Osteocyte (in vitro differentiated cells): ENCODE data around the gene NUDCD3. TPM values are rescaled to one million over a fixed set of nuclear protein-coding genes. Genes with fewer than 3 reads are reported as not detected.

ENCODE experiments used
- DNase-seq: peaks from one replicate; pipeline ENCODE4 v3.0.0; 2021; ENCODE audit warnings: mixed read lengths; ENCODE audit not compliant: unreplicated experiment; ENCODE audit errors: extremely low spot score
- H3K27ac Mint-ChIP-seq: one replicate; pipeline ENCODE4 v1.8.0; 2021; ENCODE audit warnings: mild to moderate bottlenecking, mixed read lengths; ENCODE audit not compliant: unreplicated experiment
- H3K27me3 Mint-ChIP-seq: one replicate; pipeline ENCODE4 v1.8.0; 2021; ENCODE audit warnings: mixed read lengths; ENCODE audit not compliant: unreplicated experiment
- H3K36me3 Mint-ChIP-seq: one replicate; pipeline ENCODE4 v1.8.0; 2021; ENCODE audit warnings: mixed read lengths; ENCODE audit not compliant: unreplicated experiment
- H3K4me1 Mint-ChIP-seq: one replicate; pipeline ENCODE4 v1.8.0; 2021; ENCODE audit warnings: mixed read lengths; ENCODE audit not compliant: unreplicated experiment
- H3K4me3 Mint-ChIP-seq: one replicate; pipeline ENCODE4 v1.8.0; 2021; ENCODE audit warnings: mild to moderate bottlenecking, moderate library complexity, mixed read lengths; ENCODE audit not compliant: unreplicated experiment
- H3K9me3 Mint-ChIP-seq: one replicate; pipeline ENCODE4 v1.8.0; 2021; ENCODE audit warnings: mixed read lengths; ENCODE audit not compliant: unreplicated experiment
- CTCF ChIP-seq: fragments of 200-600 bp; sonication (generic); IDR thresholded peaks from 2 replicates; pipeline ENCODE4 v1.5.0; 2021; ENCODE audit warnings: antibody characterized with exemption, mild to moderate bottlenecking, moderate library complexity
- total RNA-seq: library from RNA; stranded (reverse); gene quantifications from 2 replicates; pipeline ENCODE4 v1.2.1, GENCODE V29; 2021

NUDCD3 gene
- total RNA-seq, 1 donor from 2014 or later = 112 TPM

GRCh38 chr7:44338600-44338999, 151.9 kb downstream of the NUDCD3 start:
- no peak for DNase-seq
- no peak for TF ChIP-seq CTCF
- H3K27me3 Mint-ChIP-seq = peaks cover 42% of the 10 kb centered on the region
- H3K36me3 Mint-ChIP-seq = no peaks in the 10 kb centered on the region
- H3K4me3 Mint-ChIP-seq = no peak overlapping the region
- peaks cover 7% of the 10 kb centered on the region for H3K4me1 Mint-ChIP-seq
- H3K27ac Mint-ChIP-seq = no peak overlapping the region
- peaks cover 15% of the 10 kb centered on the region for H3K9me3 Mint-ChIP-seq

- H3K27me3 Mint-ChIP-seq = peaks cover 42% of the 10 kb centered on the region
- no peak overlapping the region for H3K27ac Mint-ChIP-seq
- DNase-seq = no peak
- TF ChIP-seq CTCF = no peak
- H3K9me3 Mint-ChIP-seq = peaks cover 15% of the 10 kb centered on the region
- no peak overlapping the region for H3K4me3 Mint-ChIP-seq
- peaks cover 14% of the 10 kb centered on the region for H3K4me1 Mint-ChIP-seq
- no peaks in the 10 kb centered on the region for H3K36me3 Mint-ChIP-seq
These were observed 154.0 kb downstream of the NUDCD3 start for GRCh38 chr7:44336491-44336890.

- Mint-ChIP-seq H3K27me3 (peaks cover 50% of the 10 kb centered on the region), H3K4me1 (peaks cover 14% of the 10 kb centered on the region), H3K9me3 (peaks cover 15% of the 10 kb centered on the region), H3K4me3 (no peak overlapping the region), H3K27ac (no peak overlapping the region), H3K36me3 (no peaks in the 10 kb centered on the region)
- no peak for DNase-seq
- no peak for TF ChIP-seq CTCF
These were observed 155.3 kb downstream of the NUDCD3 start for GRCh38 chr7:44335184-44335583.

- H3K4me3 Mint-ChIP-seq = no peak overlapping the region
- DNase-seq = no peak
- no peak for TF ChIP-seq CTCF
- peaks cover 14% of the 10 kb centered on the region for H3K4me1 Mint-ChIP-seq
- H3K36me3 Mint-ChIP-seq = no peaks in the 10 kb centered on the region
- peaks cover 47% of the 10 kb centered on the region for H3K27me3 Mint-ChIP-seq
- H3K27ac Mint-ChIP-seq = no peak overlapping the region
- peaks cover 15% of the 10 kb centered on the region for H3K9me3 Mint-ChIP-seq
These were observed 155.7 kb downstream of the NUDCD3 start for GRCh38 chr7:44334734-44335097.

- Mint-ChIP-seq H3K27ac (peak overlapping the region; percentile 64), H3K4me1 (peaks cover 14% of the 10 kb centered on the region), H3K4me3 (no peak overlapping the region), H3K9me3 (peaks cover 15% of the 10 kb centered on the region), H3K36me3 (no peaks in the 10 kb centered on the region), H3K27me3 (peaks cover 41% of the 10 kb centered on the region)
- no peak for TF ChIP-seq CTCF
- no peak for DNase-seq
These were observed 156.3 kb downstream of the NUDCD3 start for GRCh38 chr7:44333911-44334733.
